Occipital lobe (tissue), 2 donors: ENCODE results near the gene HJURP. TPM values are rescaled to one million over a fixed set of nuclear protein-coding genes. Genes with fewer than 3 reads are reported as not detected.

Experiments
- DNase-seq: peaks from one replicate; lab custom pipeline; 2025; lab: John Stamatoyannopoulos, UW
- total RNA-seq: library from RNA; depleted of rRNA; stranded (reverse); fragments of >200 nt; gene quantifications from one replicate; pipeline ENCODE4 v1.2.3, GENCODE V29; 2014

Gene HJURP
- total RNA-seq, 1 donor from 2014 or later = 1.9 TPM

- no peak for DNase-seq
Measured at GRCh38 chr2:233830111-233830802, 24.1 kb downstream of the HJURP start.

DNA sequence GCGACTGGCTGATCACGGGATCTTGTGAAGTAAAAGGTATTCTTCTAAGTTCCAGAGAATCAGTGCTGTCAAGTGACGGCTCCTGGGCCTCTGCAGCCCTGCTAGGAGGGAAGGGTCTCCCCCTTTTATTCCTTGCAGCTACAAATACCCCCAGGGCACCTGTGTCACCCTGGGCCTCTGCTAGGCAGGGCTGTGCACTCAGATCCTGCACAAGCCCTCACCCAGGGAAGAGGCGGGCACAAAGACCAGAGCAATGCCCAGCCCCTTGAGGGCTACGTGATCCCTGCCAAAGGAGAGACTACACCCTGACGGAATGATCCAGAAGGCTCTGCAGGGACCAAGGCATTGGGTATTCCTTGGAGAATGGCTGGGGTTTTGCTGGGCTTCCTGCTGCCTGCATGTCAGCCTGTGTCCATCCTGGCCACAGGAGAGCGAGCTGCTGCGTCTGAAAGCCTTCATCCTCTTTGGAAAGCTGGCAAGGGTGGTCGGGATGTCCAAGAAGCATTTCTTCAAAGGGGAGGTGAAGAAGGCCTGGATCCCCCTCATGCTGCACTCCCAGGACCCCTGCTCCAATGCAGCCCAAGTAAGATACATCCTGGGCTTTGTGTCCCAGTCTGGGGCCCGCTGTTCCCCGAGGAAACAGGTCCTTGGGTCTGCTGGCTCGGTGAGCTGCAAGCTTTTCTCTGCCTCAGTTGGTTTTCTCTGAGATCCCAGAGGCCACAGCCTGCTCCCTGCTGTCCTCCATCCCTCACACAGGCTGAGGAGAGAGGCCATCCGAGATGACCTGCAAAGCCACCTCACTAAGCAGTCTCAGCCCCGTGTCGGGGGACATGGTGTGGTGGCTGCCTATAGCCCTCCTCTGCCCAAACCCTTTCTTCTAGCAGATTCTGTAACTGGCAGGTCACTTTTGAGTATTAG, 24.9 kb downstream of the HJURP start:
- DNase-seq = no peak

DNA sequence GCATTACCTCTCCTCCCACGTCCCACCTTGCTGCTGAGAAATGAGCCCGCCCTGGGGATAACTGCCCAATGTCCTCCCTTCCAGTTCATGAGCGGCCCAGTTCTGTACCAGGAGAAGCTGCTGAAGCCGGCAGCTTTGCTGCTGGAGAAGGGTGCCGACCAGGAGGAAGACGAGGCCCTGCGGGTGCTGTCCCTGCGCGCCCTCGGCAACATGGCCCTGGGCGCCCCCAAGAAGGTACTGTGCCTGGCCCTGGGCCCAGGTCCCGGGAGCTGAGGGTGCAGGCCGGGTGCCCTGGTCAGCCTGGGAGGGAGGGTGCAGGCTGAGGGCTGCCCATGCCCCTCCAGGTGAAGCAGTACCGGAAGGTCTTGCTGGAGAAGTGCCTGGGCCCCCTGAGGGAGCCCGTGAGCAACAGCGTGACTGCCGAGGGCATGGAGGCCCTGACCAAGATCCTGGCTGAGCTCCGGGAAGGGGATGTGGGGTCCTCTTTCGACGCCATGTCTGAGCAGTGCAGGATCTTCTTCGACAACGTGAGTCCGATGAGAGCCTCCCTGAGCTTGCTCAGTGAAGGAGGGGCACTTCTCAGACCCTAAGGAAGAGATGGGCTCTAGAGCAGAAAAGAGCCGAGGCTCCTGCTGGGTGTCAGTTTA, 25.7 kb downstream of the HJURP start:
- DNase-seq = no peak

DNA sequence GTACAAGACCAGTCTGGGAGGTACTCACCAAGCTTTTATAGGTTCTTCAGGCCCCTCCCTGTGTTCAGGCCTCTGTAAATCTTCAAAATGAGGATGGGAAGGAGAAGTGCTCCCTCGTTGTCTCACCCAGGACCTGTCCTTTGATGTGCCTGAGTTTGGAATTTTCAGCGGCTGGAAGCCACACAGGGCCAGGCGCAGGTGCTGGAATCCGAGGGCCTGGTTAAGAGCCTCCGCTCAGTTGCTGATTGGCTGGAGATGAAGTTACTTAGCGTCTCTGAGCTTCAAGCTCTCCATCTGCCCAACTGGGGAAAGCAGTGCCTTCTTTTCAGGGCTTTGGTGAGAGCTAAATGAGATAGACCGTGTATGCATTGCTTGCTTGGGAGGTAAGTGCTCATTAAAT, 30.0 kb downstream of the HJURP start:
- no peak for DNase-seq

GRCh38 chr2:233823731-233824121, 30.6 kb downstream of the HJURP start:
- no peak for DNase-seq

- DNase-seq = no peak
Measured at GRCh38 chr2:233822781-233823730, 31.3 kb downstream of the HJURP start.

- DNase-seq = no peak
Measured at GRCh38 chr2:233822101-233822771, 32.1 kb downstream of the HJURP start.

DNA sequence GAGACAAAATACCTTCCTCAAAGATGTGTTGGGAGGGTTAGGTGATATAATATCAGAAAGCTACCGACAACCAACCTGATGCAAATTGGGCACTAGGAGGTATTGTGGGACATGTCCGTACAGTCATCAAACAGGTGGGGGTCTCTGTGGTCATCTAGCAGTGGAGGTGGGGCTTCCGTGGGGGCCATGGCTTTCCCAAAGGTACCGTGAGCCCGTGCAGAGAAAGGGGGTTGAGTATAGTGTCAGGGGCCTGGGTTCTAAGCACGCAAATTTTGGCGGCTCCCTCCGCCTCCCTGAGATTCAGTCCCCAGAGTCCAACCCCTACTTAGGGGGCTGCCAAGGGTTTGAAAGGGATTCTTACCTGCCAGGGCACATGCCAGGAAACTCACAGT, 32.6 kb downstream of the HJURP start:
- DNase-seq = no peak

GRCh38 chr2:233821196-233821595, 33.1 kb downstream of the HJURP start:
- DNase-seq = no peak

DNA sequence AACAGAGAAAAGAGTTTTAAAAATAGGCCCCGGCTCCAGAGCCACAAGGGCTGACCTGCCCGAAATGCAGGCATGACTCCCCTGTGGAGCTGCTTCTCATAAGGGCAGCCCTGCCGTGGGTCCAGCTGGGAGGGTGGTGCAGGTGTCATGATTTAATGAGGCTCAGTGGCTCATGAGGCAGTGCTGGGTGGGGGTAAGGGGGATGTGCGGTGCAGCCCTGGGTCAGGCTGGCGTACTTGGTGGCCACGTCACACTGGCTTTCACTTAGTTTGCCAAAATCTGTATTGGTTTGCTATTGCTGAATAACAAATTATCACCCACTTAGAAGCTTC, 33.6 kb downstream of the HJURP start:
- DNase-seq = no peak

GRCh38 chr2:233819884-233820773, 34.2 kb downstream of the HJURP start:
- no peak for DNase-seq

DNA sequence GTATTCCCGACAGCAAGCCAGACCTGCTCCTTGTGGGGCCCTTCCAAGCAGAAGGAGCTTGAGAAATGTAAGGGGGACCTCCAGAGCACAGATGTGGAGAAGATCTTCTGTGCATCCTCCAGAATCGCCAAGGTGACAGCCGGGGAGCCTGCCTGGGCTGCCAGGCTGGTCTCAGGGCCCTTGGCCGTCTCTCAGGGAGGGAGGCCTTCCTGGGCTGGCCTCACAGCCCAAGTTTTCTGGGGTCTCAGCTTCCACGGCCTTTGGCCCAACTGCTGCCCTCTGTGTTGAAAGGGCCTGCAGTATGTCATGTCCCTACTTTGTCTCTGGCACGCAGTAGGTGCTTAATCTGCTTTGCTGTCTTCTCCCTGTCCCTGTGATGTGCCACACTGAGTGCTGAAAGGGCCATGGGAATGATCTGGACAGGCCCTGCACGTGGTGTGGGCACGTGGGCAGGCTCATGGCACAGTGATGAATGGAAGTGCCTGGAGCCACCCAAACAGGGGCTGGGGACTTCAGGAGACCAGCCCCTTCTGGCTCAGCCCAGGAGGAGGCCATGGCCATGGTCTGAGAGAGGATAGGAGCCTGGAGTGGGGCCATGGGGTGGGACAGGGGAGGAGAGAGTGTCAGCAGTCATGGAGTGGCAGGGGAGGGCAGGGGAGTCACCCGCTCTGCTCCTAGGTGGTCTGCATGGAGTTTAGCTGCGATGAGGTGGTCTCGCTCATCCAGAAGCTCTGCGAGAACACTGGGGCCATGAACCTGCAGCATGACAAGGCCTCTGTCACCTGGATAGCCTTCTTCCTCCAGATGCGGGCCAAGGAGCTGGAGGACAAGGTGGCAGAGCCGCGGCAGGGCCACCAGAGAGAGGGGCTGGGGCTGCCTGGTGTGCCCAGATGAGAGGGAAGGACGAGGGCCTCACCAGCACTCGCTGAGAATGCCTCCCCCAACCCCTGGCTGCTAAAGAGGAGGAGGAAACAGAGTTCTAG, 35.4 kb downstream of the HJURP start:
- DNase-seq = no peak

DNA sequence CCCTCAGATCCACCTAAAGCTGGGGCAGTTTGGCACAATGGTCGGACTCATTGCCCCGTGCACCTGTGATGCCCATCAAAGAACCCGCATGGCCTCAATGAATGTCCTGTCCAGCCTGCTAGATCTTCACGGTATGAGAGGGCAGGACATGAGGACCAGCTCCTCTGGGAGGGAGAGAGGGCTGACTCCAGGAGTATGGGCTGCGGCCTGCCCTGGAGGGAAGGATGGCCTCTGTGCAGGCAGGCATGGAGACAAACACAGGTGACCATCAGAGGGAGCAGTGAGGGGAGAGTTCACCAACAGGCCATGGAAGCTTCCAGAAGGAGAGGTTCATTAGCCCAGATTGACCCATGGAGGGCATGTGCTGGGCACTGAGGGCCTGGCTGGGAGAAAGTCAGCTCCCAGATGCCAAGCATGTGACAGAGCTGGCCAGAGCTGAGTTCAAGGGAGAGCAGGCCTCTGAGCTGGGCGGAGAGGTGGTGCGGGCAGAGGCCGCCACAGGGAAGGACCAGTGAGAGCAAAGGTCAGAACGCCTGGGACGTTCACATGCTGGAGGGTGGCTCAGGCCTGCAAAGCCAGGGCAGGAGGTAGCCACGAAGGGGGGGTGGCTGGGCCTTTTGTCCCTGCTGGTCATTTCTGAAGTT, 36.2 kb downstream of the HJURP start:
- DNase-seq = no peak

GRCh38 chr2:233817361-233817911, 36.9 kb downstream of the HJURP start:
- no peak for DNase-seq

DNA sequence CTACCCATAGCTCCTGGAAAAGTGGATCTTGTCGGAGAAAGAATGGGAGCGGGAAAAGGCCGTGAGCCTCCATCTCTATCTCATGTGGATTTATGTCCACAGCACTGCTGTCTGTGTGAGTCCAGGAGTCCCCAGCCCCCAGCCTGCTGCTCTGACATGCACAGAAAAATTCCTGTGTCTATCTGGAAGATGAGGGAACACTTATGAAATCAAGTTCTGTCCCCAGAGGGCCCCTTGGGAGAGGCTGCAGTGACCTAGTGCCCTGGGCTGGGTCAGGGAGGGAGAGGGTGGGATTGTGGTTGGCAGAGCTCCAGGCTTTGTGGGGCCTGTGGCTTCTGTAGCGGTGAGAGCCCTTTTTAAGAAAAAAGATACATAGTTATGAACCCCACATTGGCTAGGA, 37.6 kb downstream of the HJURP start:
- no peak for DNase-seq

GRCh38 chr2:233816334-233816733, 38.0 kb downstream of the HJURP start:
- no peak for DNase-seq

DNA sequence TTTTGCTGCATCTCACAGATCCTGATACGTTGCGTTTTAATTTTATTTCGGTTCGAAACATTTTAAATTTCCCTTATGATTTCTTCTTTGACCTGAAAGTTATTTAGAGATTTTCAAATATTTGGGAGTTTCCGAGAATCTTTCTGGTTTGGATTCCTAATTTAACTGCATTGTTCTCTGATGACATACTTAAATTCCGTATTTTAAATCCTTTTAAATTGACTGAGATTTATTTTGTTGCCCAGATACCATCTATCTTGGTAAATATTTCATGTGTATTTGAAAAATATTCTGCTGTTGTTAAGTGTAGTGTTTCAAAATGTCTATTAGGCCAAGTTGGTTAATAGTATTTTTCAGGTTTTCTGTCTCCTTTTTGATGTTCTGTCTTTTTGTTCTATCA, 38.5 kb downstream of the HJURP start:
- DNase-seq = no peak
